SIG-M5 (cell line): ENCODE results near the gene GIPC3.

Experiments used
- DNase-seq: peaks from one replicate; lab custom pipeline; 2025; lab: John Stamatoyannopoulos, UW

GIPC3 gene

GRCh38 chr19:3638208-3639193 lies 53.2 kb downstream of the GIPC3 start:
- DNase-seq = no peak

GRCh38 chr19:3639479-3639878 lies 54.2 kb downstream of the GIPC3 start:
- no peak for DNase-seq

GRCh38 chr19:3641515-3642269 lies 56.4 kb downstream of the GIPC3 start:
- no peak for DNase-seq

- DNase-seq = no peak
Observed at GRCh38 chr19:3642296-3642695, 57.0 kb downstream of the GIPC3 start.
